Karpas-422 (cell line): ENCODE data around the gene SYNJ2. TPM values are rescaled to one million over a fixed set of nuclear protein-coding genes. Genes with fewer than 3 reads are reported as not detected.

Source experiments
- DNase-seq: peaks from one replicate; pipeline ENCODE4 v3.0.0-alpha.2; 2015
- H2AFZ ChIP-seq: fragments of 200-600 bp; sonication (generic); 2 replicates; pipeline ENCODE4 v1.6.1; 2014; ENCODE audit warnings: antibody characterized with exemption, low read length, mixed read lengths
- H3K27ac ChIP-seq: fragments of 200-600 bp; sonication (generic); 2 replicates; pipeline ENCODE4 v1.5.1; 2014; ENCODE audit warnings: mild to moderate bottlenecking, low read length, moderate library complexity
- H3K27me3 ChIP-seq: fragments of 200-600 bp; sonication (generic); 2 replicates; pipeline ENCODE4 v1.6.1; 2014; ENCODE audit warnings: low read length, mixed read lengths
- H3K36me3 ChIP-seq: fragments of 200-600 bp; sonication (generic); 2 replicates; pipeline ENCODE4 v1.6.1; 2014; ENCODE audit warnings: low read length, mixed read lengths; ENCODE audit not compliant: insufficient read depth
- H3K4me1 ChIP-seq: fragments of 200-600 bp; sonication (generic); 2 replicates; pipeline ENCODE4 v1.6.1; 2014; ENCODE audit warnings: mild to moderate bottlenecking, low read length, mixed read lengths
- H3K4me2 ChIP-seq: fragments of 200-600 bp; sonication (generic); 2 replicates; pipeline ENCODE4 v1.6.1; 2014; ENCODE audit warnings: low read length, low read depth, mild to moderate bottlenecking; ENCODE audit not compliant: poor library complexity, severe bottlenecking
- H3K4me3 ChIP-seq: fragments of 200-600 bp; sonication (generic); 2 replicates; pipeline ENCODE4 v1.5.1; 2014; ENCODE audit warnings: mild to moderate bottlenecking, antibody characterized with exemption, low read length, mixed read lengths
- H3K79me2 ChIP-seq: fragments of 200-600 bp; sonication (generic); 2 replicates; pipeline ENCODE4 v1.6.1; 2014; ENCODE audit warnings: mild to moderate bottlenecking, low read length, mixed read lengths
- H3K9ac ChIP-seq: fragments of 200-600 bp; sonication (generic); 2 replicates; pipeline ENCODE4 v1.6.0; 2014; ENCODE audit warnings: low read length
- H3K9me2 ChIP-seq: fragments of 200-600 bp; sonication (generic), shearing (Covaris generic); replicated peaks from 2 replicates; pipeline ENCODE4 v1.6.0; 2014; ENCODE audit warnings: mild to moderate bottlenecking, low read length, moderate library complexity; ENCODE audit not compliant: insufficient read depth
- H3K9me3 ChIP-seq: fragments of 300-700, 200-600 bp; sonication (generic); 2 replicates; pipeline ENCODE4 v1.6.1; 2014; ENCODE audit warnings: low read length, mixed read lengths
- H4K20me1 ChIP-seq: fragments of 200-600 bp; sonication (generic); 2 replicates; pipeline ENCODE4 v1.6.1; 2014; ENCODE audit warnings: mild to moderate bottlenecking, antibody characterized with exemption, low read length, low read depth; ENCODE audit not compliant: insufficient read depth
- total RNA-seq: library from RNA; depleted of rRNA; stranded (reverse); fragments of >200 nt; shearing (Covaris generic); gene quantifications from 2 replicates; pipeline ENCODE4 v1.2.3, GENCODE V29; 2014; ENCODE audit warnings: low replicate concordance

The SYNJ2 gene
- total RNA-seq, 1 experiment from 2014 or later = 0.04 TPM

DNA sequence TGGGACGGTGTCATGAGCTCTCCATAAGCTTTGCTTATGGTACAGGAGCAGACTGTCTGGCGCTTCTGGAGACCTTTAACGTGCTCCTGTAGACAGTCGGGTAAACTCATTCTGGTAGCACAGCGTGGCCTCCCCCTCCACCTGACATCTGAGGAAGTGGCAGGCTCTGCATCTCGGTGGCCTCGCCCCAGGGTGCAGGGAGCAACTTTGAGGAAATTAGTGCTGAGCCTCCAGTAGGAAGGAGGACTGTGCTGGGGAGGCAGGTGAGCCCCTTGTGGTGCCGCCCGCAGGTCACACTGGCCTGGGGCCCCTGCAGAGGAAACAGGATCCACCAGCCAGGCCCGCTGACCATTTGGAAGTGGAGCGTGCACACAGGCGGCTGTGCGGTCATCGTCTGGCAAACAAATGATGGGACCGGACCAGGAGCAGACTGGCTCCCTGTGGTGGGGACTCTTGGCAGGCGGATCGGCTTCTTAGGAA is 57.9 kb downstream of the SYNJ2 start:
- Histone ChIP-seq H4K20me1 (no peaks in the 10 kb centered on the region), H3K79me2 (no peaks in the 10 kb centered on the region), H3K4me2 (no peak overlapping the region), H3K9ac (no peak overlapping the region), H3K27me3 (no peaks in the 10 kb centered on the region), H3K4me1 (no peaks in the 10 kb centered on the region), H2AFZ (no peak overlapping the region), H3K36me3 (no peaks in the 10 kb centered on the region), H3K9me2 (no peaks in the 10 kb centered on the region), H3K27ac (no peak overlapping the region), H3K9me3 (no peaks in the 10 kb centered on the region), H3K4me3 (no peak overlapping the region)
- DNase-seq = no peak

DNA sequence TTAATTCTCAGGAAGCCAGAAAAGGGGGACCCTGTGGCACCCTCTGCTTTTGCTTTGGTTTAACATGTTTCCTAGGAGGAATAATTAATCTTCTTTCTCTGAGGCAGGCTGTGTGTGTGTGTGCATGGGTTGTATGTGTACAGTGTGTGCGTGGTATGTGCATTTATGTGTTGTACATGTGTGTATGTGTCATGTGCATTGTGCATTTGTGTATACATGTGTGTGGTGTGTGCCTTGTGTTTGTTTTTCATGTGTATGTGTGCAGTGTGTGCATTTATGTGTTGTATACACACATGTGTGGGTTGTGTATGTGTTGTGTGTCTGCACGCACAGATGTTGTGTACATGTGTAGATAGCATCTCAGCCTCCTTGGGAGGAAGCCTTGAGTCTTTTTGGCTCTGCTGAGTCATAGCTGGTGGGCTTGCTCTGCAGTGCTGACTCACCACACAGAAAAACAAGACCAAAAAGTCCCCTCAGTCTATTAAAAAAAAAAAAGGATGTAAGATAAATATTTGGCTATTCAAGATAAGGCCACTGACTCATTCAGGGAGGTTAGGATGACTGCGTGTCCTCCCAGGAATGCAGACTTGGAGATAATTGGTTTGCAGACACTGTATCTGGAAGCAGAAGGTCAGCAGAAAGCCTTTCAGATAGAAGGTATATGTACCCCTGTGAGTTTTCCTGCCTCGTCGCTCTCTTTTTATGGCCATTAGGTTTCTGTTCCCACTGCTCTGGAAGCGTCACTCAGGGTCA is 58.6 kb downstream of the SYNJ2 start:
- no peaks in the 10 kb centered on the region for H3K79me2 ChIP-seq
- H3K9me3 ChIP-seq = no peaks in the 10 kb centered on the region
- no peaks in the 10 kb centered on the region for H3K9me2 ChIP-seq
- no peaks in the 10 kb centered on the region for H3K36me3 ChIP-seq
- H2AFZ ChIP-seq = no peak overlapping the region
- DNase-seq = no peak
- H3K4me2 ChIP-seq = no peak overlapping the region
- H3K9ac ChIP-seq = no peak overlapping the region
- H3K27me3 ChIP-seq = no peaks in the 10 kb centered on the region
- no peak overlapping the region for H3K27ac ChIP-seq
- H3K4me1 ChIP-seq = no peaks in the 10 kb centered on the region
- H4K20me1 ChIP-seq = no peaks in the 10 kb centered on the region
- no peak overlapping the region for H3K4me3 ChIP-seq

DNA sequence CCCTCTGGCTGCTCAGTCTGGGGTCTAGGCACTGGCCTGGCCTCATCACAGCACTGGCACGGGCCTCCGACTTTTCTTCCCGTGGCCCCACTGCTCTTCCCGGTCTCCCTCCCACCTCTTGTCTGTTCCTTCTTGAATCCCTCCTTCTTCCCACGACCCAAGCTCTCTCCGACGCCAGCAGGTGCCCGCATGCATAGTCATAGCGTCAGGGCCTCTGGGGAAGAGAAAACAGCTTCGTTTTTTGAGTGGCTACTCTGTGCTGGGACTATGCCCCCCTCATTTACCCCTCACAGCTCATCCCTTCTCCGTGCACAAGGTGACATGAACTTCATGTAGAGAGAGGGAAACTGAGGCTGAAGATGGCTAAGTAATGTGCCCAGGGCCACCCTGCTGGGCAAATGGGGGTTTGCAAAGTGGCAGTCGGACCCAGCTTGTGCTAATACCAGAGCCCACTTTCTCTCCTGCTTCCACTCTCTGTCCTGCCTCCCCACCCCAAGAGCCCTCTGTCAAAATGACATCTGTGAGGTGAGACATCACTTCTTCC is 59.2 kb downstream of the SYNJ2 start:
- Histone ChIP-seq H3K4me1 (no peaks in the 10 kb centered on the region), H4K20me1 (no peaks in the 10 kb centered on the region), H3K9ac (no peak overlapping the region), H3K4me2 (no peak overlapping the region), H3K4me3 (no peak overlapping the region), H3K9me3 (no peaks in the 10 kb centered on the region), H3K9me2 (no peaks in the 10 kb centered on the region), H2AFZ (no peak overlapping the region), H3K27me3 (no peaks in the 10 kb centered on the region), H3K27ac (no peak overlapping the region), H3K36me3 (no peaks in the 10 kb centered on the region), H3K79me2 (no peaks in the 10 kb centered on the region)
- DNase-seq = no peak

DNA sequence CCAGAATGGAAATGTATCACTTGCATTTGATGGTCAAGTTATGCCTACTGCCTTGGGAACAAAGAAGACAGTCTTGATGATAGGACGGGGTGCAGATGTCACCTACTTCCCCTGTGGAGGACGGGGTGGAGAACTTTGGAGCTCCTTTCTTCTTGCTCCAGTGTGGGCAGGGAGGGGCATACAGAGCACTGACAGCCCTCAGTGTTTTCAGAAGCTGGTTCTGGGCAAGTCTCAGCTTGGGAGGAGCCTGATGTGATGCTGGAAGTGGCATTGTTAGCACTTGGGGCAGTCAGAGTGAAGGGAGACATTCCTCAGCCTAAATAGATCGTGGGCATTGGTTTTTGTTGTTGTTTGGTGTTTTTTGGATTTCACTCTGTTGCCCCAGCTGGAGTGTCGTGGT is 59.7 kb downstream of the SYNJ2 start:
- Histone ChIP-seq H3K4me1 (no peaks in the 10 kb centered on the region), H3K79me2 (no peaks in the 10 kb centered on the region), H3K27ac (no peak overlapping the region), H2AFZ (no peak overlapping the region), H3K27me3 (no peaks in the 10 kb centered on the region), H3K9me2 (no peaks in the 10 kb centered on the region), H3K36me3 (no peaks in the 10 kb centered on the region), H4K20me1 (no peaks in the 10 kb centered on the region), H3K4me3 (no peak overlapping the region), H3K4me2 (no peak overlapping the region), H3K9me3 (no peaks in the 10 kb centered on the region), H3K9ac (no peak overlapping the region)
- DNase-seq = no peak

DNA sequence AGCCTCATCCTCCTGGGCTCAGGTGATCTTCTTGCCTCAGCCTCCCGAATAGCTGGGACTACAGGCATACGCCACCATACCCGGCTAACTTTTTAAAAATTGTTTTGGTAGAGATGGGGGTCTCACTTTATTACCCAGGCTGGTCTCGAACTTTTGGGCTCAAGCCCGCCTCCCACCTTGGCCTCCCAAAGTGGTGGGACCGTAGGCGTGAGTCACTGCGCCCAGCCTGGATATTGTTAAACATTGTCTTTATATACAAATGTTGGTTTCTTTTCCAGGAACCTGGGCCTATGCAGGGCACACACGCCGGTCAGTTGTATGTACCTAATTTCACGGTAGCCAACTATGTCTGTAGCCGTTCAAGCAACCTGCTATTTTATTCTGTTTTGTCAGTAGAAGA is 60.1 kb downstream of the SYNJ2 start:
- H2AFZ ChIP-seq = no peak overlapping the region

DNA sequence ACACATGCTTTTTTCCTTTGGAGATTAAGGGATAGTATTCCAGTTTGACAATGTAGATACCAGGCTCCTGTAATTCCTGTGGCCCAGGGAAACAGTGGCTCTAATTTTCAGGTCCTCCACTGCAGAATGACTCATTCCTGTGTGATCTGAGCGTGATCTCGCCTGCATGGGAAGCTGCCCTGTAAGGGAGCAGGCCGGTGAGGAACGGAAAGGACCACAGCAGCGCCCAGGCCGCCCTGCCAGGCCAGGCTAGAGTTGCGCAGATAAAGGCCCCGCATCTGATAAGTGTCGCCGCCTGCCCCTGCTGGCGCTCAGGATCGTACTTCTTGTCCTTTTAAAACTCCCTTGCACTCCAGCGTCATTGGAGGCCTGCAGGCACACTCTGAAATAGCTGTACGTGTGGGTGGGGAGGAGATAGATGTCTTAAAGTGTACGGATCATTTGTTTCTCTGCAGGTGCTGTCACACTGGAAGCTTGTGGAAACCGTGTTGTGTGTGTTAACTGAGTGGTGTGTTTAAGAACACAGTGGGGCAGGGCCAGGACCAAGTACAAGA is 60.7 kb downstream of the SYNJ2 start:
- Histone ChIP-seq H4K20me1 (no peaks in the 10 kb centered on the region), H3K36me3 (no peaks in the 10 kb centered on the region), H3K4me2 (no peak overlapping the region), H3K4me3 (no peak overlapping the region), H3K27me3 (no peaks in the 10 kb centered on the region), H3K4me1 (no peaks in the 10 kb centered on the region), H3K79me2 (no peaks in the 10 kb centered on the region), H3K9me2 (no peaks in the 10 kb centered on the region), H3K9ac (no peak overlapping the region), H2AFZ (no peak overlapping the region), H3K9me3 (no peaks in the 10 kb centered on the region), H3K27ac (no peak overlapping the region)
- DNase-seq = no peak

More for the DNA sequence above, 60.1 kb downstream of the SYNJ2 start:
- Histone ChIP-seq H4K20me1 (no peaks in the 10 kb centered on the region), H3K4me2 (no peak overlapping the region), H3K79me2 (no peaks in the 10 kb centered on the region), H3K9ac (no peak overlapping the region), H3K9me3 (no peaks in the 10 kb centered on the region), H3K4me3 (no peak overlapping the region), H3K27ac (no peak overlapping the region), H3K27me3 (no peaks in the 10 kb centered on the region), H3K4me1 (no peaks in the 10 kb centered on the region), H3K9me2 (no peaks in the 10 kb centered on the region), H3K36me3 (no peaks in the 10 kb centered on the region)
- no peak for DNase-seq

DNA sequence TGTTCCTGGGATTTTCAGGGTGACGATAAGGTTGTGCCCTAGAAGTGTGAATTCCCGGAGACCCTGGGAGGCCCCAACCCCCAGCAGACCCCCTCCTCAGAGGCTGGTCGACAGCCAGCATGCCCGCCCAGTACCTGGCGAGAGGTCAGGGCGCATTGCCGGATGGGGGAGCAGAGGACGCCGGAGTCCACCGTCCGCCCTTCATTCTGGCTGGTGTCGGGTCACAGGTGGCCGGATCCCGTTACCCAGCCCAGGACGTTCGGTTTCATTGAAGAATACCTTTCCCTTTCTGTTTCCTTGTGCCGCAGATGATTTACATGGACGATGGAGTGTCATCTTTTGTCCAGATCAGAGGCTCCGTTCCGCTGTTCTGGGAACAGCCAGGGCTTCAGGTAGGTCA is 61.3 kb downstream of the SYNJ2 start:
- Histone ChIP-seq H3K79me2 (no peaks in the 10 kb centered on the region), H3K9me2 (no peaks in the 10 kb centered on the region), H3K4me2 (no peak overlapping the region), H3K9ac (no peak overlapping the region), H3K27ac (no peak overlapping the region), H4K20me1 (no peaks in the 10 kb centered on the region), H3K27me3 (no peaks in the 10 kb centered on the region), H2AFZ (no peak overlapping the region), H3K4me1 (no peaks in the 10 kb centered on the region), H3K36me3 (no peaks in the 10 kb centered on the region), H3K9me3 (no peaks in the 10 kb centered on the region), H3K4me3 (no peak overlapping the region)
- DNase-seq = no peak

DNA sequence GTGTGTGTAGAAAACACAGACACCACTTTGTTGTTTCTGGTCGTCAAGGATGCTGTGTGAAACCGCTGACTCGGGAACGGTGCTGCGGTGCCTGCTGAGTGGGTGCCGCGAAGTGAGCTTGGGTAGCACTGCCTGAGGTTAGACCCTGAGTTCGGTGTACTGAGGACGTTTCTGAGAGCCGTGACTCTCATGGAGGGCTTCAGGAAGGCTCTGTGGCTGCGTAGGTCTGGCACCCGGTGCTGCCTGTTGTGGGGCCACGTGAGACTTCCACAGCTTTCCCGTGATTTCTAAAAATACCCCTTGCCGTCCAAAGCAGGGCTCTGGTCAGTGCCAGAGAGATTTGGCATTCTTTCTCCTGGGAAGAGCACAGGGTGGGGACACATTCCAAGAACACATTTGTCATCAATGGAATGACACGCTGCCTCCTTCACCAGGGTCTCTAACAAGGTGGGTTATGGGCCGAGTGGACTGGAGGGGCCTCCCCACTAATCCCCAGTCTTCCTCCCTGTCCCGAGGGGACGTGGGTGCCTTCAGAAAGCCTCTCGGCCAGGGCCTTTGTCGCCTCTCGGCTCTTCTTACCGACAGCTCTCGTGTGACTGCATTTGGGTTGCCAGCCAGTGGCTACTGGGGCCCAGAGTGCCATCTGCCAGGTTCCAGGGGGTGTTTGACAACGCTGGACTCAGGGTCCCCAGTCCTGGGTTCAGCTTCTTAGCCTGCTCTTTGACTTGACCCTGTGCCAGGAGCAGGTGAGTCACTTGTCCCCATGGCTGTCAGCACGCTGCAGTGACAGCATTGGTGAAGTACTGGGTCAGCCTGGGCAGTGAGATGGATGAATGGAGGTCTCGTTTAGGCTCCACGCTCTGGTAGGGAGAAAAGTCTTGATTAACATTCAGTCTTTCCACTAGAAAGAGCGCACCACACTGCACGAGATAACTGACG is 62.2 kb downstream of the SYNJ2 start:
- Histone ChIP-seq H3K4me1 (no peaks in the 10 kb centered on the region), H4K20me1 (no peaks in the 10 kb centered on the region), H3K9me2 (no peaks in the 10 kb centered on the region), H3K4me2 (no peak overlapping the region), H3K79me2 (no peaks in the 10 kb centered on the region), H3K36me3 (no peaks in the 10 kb centered on the region), H3K27me3 (no peaks in the 10 kb centered on the region), H3K4me3 (no peak overlapping the region), H3K9ac (no peak overlapping the region), H3K27ac (no peak overlapping the region), H2AFZ (no peak overlapping the region), H3K9me3 (no peaks in the 10 kb centered on the region)
- DNase-seq = no peak
